ENCODE data around the gene MICAL3. TPM values are rescaled to one million over a fixed set of nuclear protein-coding genes. Genes with fewer than 3 reads are reported as not detected.

Gene MICAL3
- total and polyA plus RNA-seq, 2 of the 8 experiments (the other 6 are each of a cell fraction or from before 2014, with no cell fraction given) = 8.3 to 41.8 TPM

DNA sequence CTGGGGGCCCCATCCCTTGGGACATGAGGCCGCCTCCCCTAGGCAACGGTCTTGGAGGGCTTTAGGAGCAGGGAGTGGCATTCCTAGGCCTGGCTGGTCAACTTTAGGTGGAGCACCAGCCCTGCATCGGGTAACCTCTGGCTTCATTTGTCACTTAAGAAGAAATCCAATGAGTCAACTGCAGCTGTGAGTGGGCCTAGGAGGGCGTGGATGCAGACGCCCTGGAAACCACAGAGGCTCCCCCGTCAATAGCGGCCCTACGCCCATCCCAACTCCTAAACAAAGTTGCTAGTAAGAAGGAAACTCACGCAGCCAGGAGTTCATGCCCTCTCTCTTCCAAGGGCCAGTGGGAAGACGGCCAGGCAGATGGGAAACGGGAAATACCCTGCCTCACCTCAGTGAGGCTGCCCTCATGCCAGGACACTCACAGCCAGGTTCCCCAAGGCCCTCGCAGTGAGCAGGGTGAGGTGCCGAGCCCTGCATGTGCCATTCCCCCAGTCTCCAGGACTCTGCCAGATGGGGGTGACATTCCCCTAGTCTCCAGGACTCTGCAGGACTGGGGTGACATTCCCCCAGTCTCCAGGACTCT is 270.9 kb downstream of the MICAL3 start (continued):
- TF ChIP-seq, protein P1, sequence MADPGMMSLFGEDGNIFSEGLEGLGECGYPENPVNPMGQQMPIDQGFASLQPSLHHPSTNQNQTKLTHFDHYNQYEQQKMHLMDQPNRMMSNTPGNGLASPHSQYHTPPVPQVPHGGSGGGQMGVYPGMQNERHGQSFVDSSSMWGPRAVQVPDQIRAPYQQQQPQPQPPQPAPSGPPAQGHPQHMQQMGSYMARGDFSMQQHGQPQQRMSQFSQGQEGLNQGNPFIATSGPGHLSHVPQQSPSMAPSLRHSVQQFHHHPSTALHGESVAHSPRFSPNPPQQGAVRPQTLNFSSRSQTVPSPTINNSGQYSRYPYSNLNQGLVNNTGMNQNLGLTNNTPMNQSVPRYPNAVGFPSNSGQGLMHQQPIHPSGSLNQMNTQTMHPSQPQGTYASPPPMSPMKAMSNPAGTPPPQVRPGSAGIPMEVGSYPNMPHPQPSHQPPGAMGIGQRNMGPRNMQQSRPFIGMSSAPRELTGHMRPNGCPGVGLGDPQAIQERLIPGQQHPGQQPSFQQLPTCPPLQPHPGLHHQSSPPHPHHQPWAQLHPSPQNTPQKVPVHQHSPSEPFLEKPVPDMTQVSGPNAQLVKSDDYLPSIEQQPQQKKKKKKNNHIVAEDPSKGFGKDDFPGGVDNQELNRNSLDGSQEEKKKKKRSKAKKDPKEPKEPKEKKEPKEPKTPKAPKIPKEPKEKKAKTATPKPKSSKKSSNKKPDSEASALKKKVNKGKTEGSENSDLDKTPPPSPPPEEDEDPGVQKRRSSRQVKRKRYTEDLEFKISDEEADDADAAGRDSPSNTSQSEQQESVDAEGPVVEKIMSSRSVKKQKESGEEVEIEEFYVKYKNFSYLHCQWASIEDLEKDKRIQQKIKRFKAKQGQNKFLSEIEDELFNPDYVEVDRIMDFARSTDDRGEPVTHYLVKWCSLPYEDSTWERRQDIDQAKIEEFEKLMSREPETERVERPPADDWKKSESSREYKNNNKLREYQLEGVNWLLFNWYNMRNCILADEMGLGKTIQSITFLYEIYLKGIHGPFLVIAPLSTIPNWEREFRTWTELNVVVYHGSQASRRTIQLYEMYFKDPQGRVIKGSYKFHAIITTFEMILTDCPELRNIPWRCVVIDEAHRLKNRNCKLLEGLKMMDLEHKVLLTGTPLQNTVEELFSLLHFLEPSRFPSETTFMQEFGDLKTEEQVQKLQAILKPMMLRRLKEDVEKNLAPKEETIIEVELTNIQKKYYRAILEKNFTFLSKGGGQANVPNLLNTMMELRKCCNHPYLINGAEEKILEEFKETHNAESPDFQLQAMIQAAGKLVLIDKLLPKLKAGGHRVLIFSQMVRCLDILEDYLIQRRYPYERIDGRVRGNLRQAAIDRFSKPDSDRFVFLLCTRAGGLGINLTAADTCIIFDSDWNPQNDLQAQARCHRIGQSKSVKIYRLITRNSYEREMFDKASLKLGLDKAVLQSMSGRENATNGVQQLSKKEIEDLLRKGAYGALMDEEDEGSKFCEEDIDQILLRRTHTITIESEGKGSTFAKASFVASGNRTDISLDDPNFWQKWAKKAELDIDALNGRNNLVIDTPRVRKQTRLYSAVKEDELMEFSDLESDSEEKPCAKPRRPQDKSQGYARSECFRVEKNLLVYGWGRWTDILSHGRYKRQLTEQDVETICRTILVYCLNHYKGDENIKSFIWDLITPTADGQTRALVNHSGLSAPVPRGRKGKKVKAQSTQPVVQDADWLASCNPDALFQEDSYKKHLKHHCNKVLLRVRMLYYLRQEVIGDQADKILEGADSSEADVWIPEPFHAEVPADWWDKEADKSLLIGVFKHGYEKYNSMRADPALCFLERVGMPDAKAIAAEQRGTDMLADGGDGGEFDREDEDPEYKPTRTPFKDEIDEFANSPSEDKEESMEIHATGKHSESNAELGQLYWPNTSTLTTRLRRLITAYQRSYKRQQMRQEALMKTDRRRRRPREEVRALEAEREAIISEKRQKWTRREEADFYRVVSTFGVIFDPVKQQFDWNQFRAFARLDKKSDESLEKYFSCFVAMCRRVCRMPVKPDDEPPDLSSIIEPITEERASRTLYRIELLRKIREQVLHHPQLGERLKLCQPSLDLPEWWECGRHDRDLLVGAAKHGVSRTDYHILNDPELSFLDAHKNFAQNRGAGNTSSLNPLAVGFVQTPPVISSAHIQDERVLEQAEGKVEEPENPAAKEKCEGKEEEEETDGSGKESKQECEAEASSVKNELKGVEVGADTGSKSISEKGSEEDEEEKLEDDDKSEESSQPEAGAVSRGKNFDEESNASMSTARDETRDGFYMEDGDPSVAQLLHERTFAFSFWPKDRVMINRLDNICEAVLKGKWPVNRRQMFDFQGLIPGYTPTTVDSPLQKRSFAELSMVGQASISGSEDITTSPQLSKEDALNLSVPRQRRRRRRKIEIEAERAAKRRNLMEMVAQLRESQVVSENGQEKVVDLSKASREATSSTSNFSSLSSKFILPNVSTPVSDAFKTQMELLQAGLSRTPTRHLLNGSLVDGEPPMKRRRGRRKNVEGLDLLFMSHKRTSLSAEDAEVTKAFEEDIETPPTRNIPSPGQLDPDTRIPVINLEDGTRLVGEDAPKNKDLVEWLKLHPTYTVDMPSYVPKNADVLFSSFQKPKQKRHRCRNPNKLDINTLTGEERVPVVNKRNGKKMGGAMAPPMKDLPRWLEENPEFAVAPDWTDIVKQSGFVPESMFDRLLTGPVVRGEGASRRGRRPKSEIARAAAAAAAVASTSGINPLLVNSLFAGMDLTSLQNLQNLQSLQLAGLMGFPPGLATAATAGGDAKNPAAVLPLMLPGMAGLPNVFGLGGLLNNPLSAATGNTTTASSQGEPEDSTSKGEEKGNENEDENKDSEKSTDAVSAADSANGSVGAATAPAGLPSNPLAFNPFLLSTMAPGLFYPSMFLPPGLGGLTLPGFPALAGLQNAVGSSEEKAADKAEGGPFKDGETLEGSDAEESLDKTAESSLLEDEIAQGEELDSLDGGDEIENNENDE (IDR thresholded peaks at IDR 0.05; ENCODE audit: insufficient replicate concordance, low read length) = no peak
- TF ChIP-seq ASH2L (IDR thresholded peaks at IDR 0.05; ENCODE audit: low read length) (no peak), SUZ12 (IDR thresholded peaks at IDR 0.05; ENCODE audit: low read length) (no peak), SP1 (IDR thresholded peaks at IDR 0.05; ENCODE audit: low read depth, low read length) (no peak), NRF1 (IDR thresholded peaks at IDR 0.05; ENCODE audit: low read depth, low read length) (no peak), CHD1 (IDR thresholded peaks at IDR 0.05; ENCODE audit: low read depth, low read length) (no peak), EGR1 (IDR thresholded peaks at IDR 0.05; ENCODE audit: borderline replicate concordance, low read depth, low read length) (no peak), CHD2 (IDR thresholded peaks at IDR 0.05; ENCODE audit: low read length) (no peak), CTBP2 (IDR thresholded peaks at IDR 0.05; ENCODE audit: borderline replicate concordance, insufficient read depth, insufficient read length, low read length) (no peak), HDAC2 (IDR thresholded peaks at IDR 0.05; ENCODE audit: borderline replicate concordance in 1 of 2, low read depth in 2 of 2, low read length in 2 of 2) (no peak)
